22Rv1 (cell line): ENCODE data around the gene CRAMP1.

Experiments
- H3K27ac ChIP-seq: fragments of 450-650 bp; 2 replicates; pipeline ENCODE4 v1.5.1; 2017
- CTCF ChIP-seq: fragments of 450-650 bp; IDR thresholded peaks from 2 replicates; pipeline ENCODE4 v1.5.1; 2017; ENCODE audit warnings: mild to moderate bottlenecking
- ZFX ChIP-seq: fragments of 450-650 bp; IDR thresholded peaks from 2 replicates; pipeline ENCODE4 v1.6.1; 2017; ENCODE audit warnings: antibody characterized with exemption, borderline replicate concordance

CRAMP1 gene

GRCh38 chr16:1619976-1620375 lies 7.8 kb downstream of the CRAMP1 start:
- TF ChIP-seq ZFX = no peak
- no peak for TF ChIP-seq CTCF
- no peak overlapping the region for H3K27ac ChIP-seq

GRCh38 chr16:1620391-1620790 lies 8.2 kb downstream of the CRAMP1 start:
- TF ChIP-seq CTCF (no peak), ZFX (no peak)
- no peak overlapping the region for H3K27ac ChIP-seq

DNA sequence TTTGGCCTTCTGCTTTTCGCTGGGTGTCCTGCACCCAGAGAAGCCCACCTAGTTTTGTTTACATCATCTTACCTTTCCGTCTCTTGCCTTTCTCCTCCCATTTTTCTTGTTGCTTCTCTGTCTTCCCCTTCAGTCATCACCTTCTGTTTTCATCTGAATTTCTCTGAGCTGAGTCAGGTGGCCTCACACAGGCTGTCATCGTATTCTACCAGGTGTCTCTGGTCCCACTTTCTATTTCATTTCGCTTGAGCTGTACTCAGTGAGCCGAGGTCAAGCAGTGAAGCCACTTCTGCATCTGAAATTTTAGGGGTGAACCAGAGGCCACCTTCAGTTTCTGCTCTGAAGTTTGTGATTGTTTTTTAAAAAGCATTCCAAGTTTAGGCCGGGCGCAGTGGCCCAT lies 9.7 kb downstream of the CRAMP1 start:
- no peak for TF ChIP-seq CTCF
- no peak overlapping the region for H3K27ac ChIP-seq

- TF ChIP-seq ZFX (no peak), CTCF (no peak)
These were observed 14.2 kb downstream of the CRAMP1 start for GRCh38 chr16:1626327-1626726.

GRCh38 chr16:1626776-1627175 lies 14.6 kb downstream of the CRAMP1 start:
- TF ChIP-seq CTCF (no peak), ZFX (no peak)
- H3K27ac ChIP-seq = no peak overlapping the region

More at GRCh38 chr16:1626327-1626726, 14.2 kb downstream of the CRAMP1 start:
- no peak overlapping the region for H3K27ac ChIP-seq

DNA sequence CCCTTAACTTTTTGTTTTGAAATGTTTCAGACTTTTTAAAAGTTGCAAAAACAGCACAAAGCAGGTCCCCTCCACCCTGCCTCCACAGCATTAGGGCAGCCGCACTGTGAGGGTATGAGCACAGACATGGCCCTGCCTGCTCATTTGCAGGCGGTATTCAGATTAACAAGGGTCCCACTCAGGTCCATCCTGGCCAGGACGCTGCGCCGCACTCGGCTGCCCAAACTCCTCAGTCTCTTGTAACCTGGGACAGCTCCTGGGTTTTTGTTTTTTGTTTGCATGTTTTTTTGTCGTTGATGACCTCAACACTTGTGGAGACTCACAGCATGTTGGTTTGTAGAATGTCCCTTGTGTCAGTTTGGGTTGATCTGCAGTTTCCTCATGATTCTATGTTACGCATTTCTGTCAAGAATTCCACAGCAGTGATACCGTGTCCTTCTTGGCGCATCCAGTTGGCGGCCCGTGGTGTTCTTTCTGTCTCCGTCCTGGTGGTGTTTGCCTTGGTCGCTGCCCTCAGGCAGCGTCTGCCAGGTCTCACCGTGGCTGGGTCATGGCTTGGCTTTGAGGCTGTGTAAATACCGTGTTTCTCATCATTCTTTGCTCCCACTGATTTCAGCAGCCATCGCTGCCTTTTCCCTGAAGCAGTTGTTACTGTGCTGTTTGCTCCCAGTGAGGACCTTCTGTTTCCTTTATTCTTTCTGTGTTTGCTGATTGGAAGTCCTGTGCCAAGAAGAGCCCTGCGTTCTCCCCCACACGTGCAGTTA lies 18.5 kb downstream of the CRAMP1 start:
- H3K27ac ChIP-seq = 0 out of 2 replicates have a peak overlapping the region, but pooled peaks have one; percentile 22
- TF ChIP-seq ZFX (no peak), CTCF (no peak)

GRCh38 chr16:1631230-1631629 lies 19.1 kb downstream of the CRAMP1 start:
- 0 out of 2 replicates have a peak overlapping the region, but pooled peaks have one; percentile 22 for H3K27ac ChIP-seq
- no peak for TF ChIP-seq ZFX
- no peak for TF ChIP-seq CTCF
